ENCODE results near the gene CRY2.

Gene CRY2

GRCh38 chr11:45860764-45861510, 13.7 kb downstream of the CRY2 start:
- Mint-ChIP-seq H3K27me3 (no peaks in the 10 kb centered on the region), H3K9me3 (no peaks in the 10 kb centered on the region), H3K36me3 (peaks cover 39% of the 10 kb centered on the region), H3K27ac (no peak overlapping the region), H3K4me1 (no peaks in the 10 kb centered on the region), H3K4me3 (no peak overlapping the region)
- CTCF ChIA-PET, result interaction anchor here (1.7 kb wide), 1 partner anchor 12 kb away, joined by 4 read pairs; no protein-coding TSS in a partner anchor
- no peak for DNase-seq

DNA sequence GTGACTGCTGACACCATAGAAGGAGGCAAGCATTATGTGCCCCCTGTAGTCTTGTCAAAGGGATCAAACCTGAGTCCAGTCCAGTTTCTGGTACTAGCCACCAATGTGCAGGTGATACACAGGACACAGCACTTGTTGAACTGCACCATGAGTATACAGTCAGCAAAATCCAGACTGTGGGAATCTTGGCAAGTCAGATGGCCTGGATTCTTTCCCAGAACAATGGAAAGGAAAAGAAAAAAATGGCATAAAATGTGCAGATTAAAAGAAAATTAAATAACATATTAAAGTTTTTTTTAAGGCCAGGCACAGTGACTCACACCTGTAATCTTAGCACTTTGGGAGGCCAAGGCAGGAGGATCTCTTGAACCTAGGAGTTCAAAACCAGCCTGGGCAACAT, 16.8 kb downstream of the CRY2 start:
- Mint-ChIP-seq H3K27ac (no peak overlapping the region), H3K9me3 (no peaks in the 10 kb centered on the region), H3K4me3 (no peak overlapping the region), H3K27me3 (no peaks in the 10 kb centered on the region), H3K4me1 (no peaks in the 10 kb centered on the region), H3K36me3 (peaks cover 45% of the 10 kb centered on the region)
- CTCF ChIA-PET, result interaction anchor here (1.4 kb wide), 1 partner anchor 19 kb away, joined by 3 read pairs; no protein-coding TSS in a partner anchor
- DNase-seq, result no peak

- H3K36me3 Mint-ChIP-seq, result peaks cover 41% of the 10 kb centered on the region
Observed at GRCh38 chr11:45869551-45869950, 22.3 kb downstream of the CRY2 start.

DNA sequence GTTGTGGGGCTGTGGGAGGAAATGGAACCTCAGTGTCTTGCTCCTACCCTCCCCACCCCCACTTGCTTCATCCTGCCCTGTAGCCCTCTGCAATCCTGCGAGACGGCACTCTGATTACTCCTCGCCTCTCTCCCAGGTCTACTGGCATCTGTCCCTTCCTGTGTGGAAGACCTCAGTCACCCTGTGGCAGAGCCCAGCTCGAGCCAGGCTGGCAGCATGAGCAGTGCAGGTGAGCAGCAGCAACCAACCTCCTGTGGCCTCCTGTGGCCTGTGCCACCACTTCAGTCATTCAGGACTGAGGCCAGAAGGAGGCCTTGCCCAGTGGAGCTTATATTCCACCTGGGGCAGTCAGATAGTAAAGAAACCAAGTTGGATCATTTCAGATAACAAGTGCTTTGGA, 23.4 kb downstream of the CRY2 start:
- CTCF ChIA-PET, result interaction anchor here (0.8 kb wide), 1 partner anchor 100 kb away, joined by 4 read pairs; no protein-coding TSS in a partner anchor
- Mint-ChIP-seq H3K9me3 (no peaks in the 10 kb centered on the region), H3K27ac (no peak overlapping the region), H3K4me1 (no peaks in the 10 kb centered on the region), H3K27me3 (no peaks in the 10 kb centered on the region), H3K4me3 (no peak overlapping the region), H3K36me3 (peaks cover 41% of the 10 kb centered on the region)
- DNase-seq, result no peak

More at GRCh38 chr11:45869551-45869950, 22.3 kb downstream of the CRY2 start:
- Mint-ChIP-seq H3K27me3 (no peaks in the 10 kb centered on the region), H3K4me3 (no peak overlapping the region), H3K9me3 (no peaks in the 10 kb centered on the region), H3K27ac (no peak overlapping the region), H3K4me1 (no peaks in the 10 kb centered on the region)
- CTCF ChIA-PET, result no interaction called here
- no peak for DNase-seq

DNA sequence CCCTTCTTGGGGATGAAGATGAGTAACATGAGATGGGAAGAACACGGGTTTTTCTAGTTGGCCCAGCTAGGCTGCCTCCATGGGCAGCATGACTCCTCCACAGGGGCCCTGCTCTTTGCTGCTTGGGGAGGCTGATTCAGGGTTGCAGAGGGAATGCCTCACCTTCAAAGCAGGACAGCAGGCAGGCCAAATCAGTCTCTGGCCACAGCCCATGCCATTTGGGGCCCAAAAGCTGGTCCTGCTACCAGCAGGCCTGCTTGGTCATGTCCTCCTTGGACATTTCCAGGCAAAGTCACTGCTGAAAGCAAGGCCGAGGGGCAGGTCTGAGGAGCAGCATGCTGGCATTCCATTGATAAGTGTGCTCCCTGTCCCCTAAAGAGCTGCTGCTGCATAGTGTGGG, 24.4 kb downstream of the CRY2 start:
- Mint-ChIP-seq H3K27ac (no peak overlapping the region), H3K9me3 (no peaks in the 10 kb centered on the region), H3K36me3 (peaks cover 39% of the 10 kb centered on the region), H3K27me3 (no peaks in the 10 kb centered on the region), H3K4me1 (no peaks in the 10 kb centered on the region), H3K4me3 (no peak overlapping the region)
- CTCF ChIA-PET, result interaction anchor here (0.6 to 2.8 kb wide), 5 partner anchors 12 to 434 kb away, joined by 3 to 10 read pairs (median 4); no protein-coding TSS in a partner anchor
- no peak for DNase-seq

- CTCF ChIA-PET, result interaction anchor here (0.7 to 2.8 kb wide), 15 partner anchors 10 to 443 kb away, joined by 3 to 10 read pairs (median 3); no protein-coding TSS in a partner anchor
- Mint-ChIP-seq H3K36me3 (peaks cover 40% of the 10 kb centered on the region), H3K4me1 (no peaks in the 10 kb centered on the region), H3K27ac (no peak overlapping the region), H3K9me3 (no peaks in the 10 kb centered on the region), H3K4me3 (no peak overlapping the region), H3K27me3 (no peaks in the 10 kb centered on the region)
- DNase-seq, result peak; percentile 57
Observed at GRCh38 chr11:45872651-45873356, 25.5 kb downstream of the CRY2 start.

DNA sequence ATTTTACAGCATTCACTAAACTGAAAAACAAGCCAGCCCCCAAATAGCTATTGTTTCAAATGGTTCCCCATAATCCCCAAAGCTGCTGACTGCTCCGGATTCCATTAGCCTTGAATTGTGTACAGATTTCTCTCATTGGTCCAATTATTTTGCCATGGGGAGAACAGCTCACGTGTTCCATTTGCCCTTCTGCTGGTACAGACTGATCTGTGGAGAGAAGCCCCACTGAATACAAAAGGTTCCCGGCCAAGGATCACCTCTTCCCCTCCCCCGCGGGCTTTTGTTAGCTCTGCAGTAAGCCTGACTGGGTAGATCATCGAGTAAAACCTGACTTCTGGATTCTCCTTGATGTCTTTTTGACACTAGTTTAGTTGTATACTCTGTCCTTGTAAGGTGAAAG, 29.1 kb downstream of the CRY2 start:
- no peaks in the 10 kb centered on the region for H3K27me3 Mint-ChIP-seq
- no peaks in the 10 kb centered on the region for H3K9me3 Mint-ChIP-seq
- CTCF ChIA-PET, result no interaction called here
- H3K4me3 Mint-ChIP-seq, result no peak overlapping the region
- no peaks in the 10 kb centered on the region for H3K4me1 Mint-ChIP-seq
- DNase-seq, result no peak
- H3K36me3 Mint-ChIP-seq, result peaks cover 33% of the 10 kb centered on the region
- no peak overlapping the region for H3K27ac Mint-ChIP-seq

DNA sequence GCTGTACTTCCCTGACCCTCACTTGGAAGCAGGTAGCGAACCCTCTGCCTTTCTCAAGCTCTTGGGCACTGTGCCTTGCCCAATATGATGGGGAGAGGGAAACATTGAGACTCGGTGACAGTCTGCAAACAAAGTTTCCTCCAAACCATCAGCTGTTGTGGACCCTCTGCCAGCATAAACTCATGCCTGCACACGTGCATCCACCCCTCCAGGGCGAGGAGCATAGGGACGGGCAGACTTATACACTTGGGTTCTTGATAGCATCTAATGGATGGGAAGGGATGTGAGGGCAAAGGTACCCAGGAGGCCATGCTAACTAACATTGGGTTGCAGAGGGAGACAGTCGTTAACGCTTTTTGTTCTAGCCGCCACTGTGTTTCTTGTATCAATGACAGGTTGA, 29.9 kb downstream of the CRY2 start:
- H3K27ac Mint-ChIP-seq, result no peak overlapping the region
- peaks cover 32% of the 10 kb centered on the region for H3K36me3 Mint-ChIP-seq
- DNase-seq, result no peak

DNA sequence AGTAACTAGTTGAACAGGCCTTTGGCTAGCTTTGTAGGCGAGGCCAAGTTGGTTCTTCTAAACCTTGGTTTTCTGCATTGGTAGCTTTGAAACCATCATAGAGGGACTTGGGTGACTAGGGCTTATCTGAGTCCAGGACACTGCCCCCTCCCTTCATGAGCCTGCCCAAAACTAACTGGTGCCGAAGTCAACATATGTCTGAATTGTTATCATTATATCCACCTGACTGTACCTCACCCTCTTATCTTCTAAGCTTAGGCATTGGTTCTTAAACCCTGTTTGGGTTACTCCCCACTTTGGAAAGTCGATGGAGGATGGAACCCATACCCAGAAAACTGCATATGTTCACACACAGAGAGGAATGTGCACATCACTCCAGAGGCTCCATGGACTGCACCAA, 30.6 kb downstream of the CRY2 start:
- H3K9me3 Mint-ChIP-seq, result no peaks in the 10 kb centered on the region
- H3K36me3 Mint-ChIP-seq, result peaks cover 30% of the 10 kb centered on the region
- H3K27ac Mint-ChIP-seq, result no peak overlapping the region
- no peak overlapping the region for H3K4me3 Mint-ChIP-seq
- no peaks in the 10 kb centered on the region for H3K27me3 Mint-ChIP-seq
- no peak for DNase-seq
- no peaks in the 10 kb centered on the region for H3K4me1 Mint-ChIP-seq
- CTCF ChIA-PET, result no interaction called here

More for the DNA sequence above, 29.9 kb downstream of the CRY2 start:
- Mint-ChIP-seq H3K4me1 (no peaks in the 10 kb centered on the region), H3K4me3 (no peak overlapping the region), H3K9me3 (no peaks in the 10 kb centered on the region), H3K27me3 (no peaks in the 10 kb centered on the region)
- CTCF ChIA-PET, result no interaction called here

DNA sequence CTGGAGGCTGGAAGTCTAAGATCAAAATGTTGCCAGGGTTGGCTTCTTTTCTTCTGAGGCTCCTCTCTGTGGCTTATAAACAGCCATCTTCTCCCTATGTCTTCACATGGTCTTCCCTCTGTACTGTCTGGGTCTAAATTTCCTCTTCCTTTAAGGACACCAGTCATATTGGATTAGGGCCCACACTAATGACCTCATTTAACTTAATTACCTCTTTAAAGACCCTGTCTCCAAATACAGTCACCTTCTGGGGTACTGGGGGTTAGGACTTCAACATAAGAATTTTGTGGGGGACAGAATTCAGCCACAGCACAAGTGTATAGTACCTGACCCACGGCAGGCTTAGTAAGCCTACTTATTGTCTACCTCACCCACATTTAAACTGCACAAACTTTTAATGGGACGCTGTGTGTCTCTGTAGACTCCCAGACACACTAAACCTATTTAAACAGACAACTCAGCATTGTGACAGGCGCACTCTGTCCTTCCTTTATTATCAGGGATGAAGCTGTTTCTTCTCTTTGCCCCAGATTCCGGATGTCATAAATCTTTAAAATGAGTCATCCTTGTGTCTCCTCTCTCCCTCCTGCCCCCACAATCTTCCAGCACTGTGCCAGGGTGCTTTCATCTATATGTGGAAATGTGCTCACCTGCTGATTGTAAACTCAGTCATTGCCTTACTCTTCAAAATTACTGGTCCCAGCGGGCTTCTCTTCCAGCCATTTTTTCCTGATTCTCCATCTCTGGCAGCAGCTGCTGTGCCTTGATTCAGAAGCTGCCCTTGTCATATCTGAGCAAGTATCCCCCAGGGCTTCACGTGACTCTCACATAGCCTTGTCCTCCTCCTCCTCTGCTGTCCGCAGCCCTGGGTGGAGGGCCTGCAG, 32.8 kb downstream of the CRY2 start:
- no peak for DNase-seq
- H3K36me3 Mint-ChIP-seq, result peaks cover 28% of the 10 kb centered on the region
- H3K9me3 Mint-ChIP-seq, result no peaks in the 10 kb centered on the region
- CTCF ChIA-PET, result no interaction called here
- H3K27me3 Mint-ChIP-seq, result peaks cover 7% of the 10 kb centered on the region
- H3K4me3 Mint-ChIP-seq, result no peak overlapping the region
- no peak overlapping the region for H3K27ac Mint-ChIP-seq
- H3K4me1 Mint-ChIP-seq, result peaks cover 5% of the 10 kb centered on the region

DNA sequence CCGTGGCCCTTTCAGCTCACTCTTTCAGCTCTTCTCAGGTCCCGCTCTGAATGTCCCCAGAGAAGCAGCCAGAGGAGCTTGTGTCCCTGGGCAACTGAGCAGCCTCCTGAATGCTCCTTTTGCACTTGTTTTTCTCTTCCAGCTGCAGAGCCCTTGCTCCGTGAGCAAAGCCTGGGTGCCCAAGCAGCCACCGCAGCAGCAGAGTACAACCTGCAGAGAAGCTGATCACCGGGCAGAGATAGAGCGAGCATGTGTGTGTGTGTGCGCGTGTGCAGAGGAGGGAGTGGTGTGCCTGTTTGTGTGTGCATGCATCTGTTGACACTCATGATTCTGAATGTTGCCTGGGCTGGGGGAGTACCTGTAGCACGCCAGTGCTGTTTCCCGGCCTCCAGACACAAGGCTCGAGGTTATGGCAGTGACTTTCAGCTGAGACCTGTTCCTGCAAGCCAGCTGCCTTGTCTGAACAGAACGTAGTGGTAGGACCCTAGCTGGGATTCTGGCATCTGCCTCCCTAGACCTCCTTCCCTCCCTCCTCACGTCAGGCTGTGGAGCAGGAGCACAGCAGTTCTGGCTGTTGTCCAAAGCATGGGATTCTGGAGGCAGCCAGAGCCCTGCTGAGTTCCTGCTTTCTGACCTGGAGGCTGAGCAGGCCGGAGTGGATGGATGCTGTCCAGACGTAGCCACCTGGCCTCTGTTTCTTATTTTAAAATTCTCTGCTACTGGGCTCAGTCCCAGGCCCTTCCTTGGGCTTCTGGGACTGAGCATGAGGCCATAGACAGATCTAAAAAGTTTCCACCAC, 33.7 kb downstream of the CRY2 start:
- no peaks in the 10 kb centered on the region for H3K9me3 Mint-ChIP-seq
- H3K27ac Mint-ChIP-seq, result no peak overlapping the region
- peaks cover 8% of the 10 kb centered on the region for H3K4me1 Mint-ChIP-seq
- H3K36me3 Mint-ChIP-seq, result peaks cover 28% of the 10 kb centered on the region
- CTCF ChIA-PET, result interaction anchor here (0.5 kb wide), 1 partner anchor 1823 kb away, joined by 3 read pairs; no protein-coding TSS in a partner anchor
- no peak overlapping the region for H3K4me3 Mint-ChIP-seq
- no peak for DNase-seq
- H3K27me3 Mint-ChIP-seq, result peaks cover 13% of the 10 kb centered on the region

DNA sequence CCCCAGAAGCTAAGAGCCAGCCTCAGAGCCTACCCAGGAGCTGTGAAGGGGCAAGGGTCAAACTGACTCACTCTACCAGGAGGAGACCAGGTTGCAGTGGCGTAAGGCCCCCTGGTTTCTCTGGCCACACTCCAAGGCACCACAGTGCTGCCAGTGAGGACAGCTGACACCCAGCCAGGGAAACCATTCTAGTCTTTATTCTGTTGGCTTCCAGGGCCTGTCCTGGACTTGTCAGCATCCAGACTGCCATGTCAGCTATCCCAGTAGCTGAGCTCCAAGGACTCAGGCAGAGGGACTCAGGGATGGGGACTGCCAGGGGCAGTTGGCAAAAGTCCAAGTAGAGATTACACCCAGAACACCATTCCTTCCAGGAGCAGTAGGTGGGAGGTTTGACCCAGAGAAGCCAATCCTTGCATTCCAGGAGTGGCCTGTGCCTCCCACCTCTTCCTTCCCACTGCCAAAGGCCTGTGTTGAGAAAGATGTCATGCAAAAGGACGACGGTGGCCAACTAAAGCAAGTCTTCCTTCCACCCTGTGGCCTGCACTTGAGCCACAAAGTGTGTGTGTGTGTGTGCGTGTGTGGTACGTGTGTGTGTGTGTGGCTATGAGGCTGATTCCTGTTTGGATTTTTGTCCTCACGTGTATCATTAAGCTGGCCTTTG, 34.6 kb downstream of the CRY2 start:
- peaks cover 21% of the 10 kb centered on the region for H3K27me3 Mint-ChIP-seq
- H3K27ac Mint-ChIP-seq, result no peak overlapping the region
- peaks cover 22% of the 10 kb centered on the region for H3K36me3 Mint-ChIP-seq
- H3K9me3 Mint-ChIP-seq, result no peaks in the 10 kb centered on the region
- H3K4me3 Mint-ChIP-seq, result no peak overlapping the region
- H3K4me1 Mint-ChIP-seq, result peaks cover 8% of the 10 kb centered on the region
- CTCF ChIA-PET, result no interaction called here
- DNase-seq, result no peak

DNA sequence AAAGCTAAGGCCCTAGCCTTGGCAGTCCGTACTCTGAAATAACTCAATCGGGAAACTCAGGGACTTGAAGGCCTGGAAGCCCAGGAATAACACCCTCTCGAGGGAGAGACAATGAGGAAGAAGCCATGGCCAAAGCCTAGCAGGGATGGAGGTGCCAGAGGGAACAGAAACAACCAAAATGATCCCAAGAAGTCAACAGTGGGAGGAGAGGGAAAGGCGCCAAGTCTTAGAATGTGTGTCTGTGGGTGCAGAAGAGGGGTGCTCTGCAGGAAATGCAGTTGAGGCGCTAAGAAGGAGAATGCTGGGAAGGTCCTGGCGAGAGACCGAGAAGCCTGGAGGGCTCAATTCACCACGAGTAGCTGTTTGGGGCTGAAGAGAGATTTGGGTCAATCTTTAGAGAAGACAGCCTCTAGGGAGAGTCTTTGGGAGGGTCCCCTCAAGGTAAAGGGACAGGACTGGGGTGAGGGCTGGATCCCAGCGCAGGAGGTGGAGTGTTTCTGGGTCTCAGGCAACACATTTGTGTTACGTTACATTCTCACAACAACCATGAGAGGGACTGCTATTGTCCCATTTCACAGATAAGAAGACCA, 37.4 kb downstream of the CRY2 start:
- Mint-ChIP-seq H3K27ac (no peak overlapping the region), H3K4me3 (peak overlapping the region; percentile 49), H3K36me3 (peaks cover 10% of the 10 kb centered on the region), H3K9me3 (no peaks in the 10 kb centered on the region), H3K4me1 (peaks cover 8% of the 10 kb centered on the region), H3K27me3 (peaks cover 33% of the 10 kb centered on the region)
- CTCF ChIA-PET, result no interaction called here
- DNase-seq, result no peak
